SK-N-SH treated with all-trans-retinoic acid at 6 μM for 48 hours (cell line): Measurements from ENCODE around the gene GATA5.

Source experiments
- BACH2 ChIP-seq: fragments of 250-450 bp; sonication (Bioruptor Pico); IDR thresholded peaks from 2 replicates; pipeline ENCODE4 v1.9.0; 2021; ENCODE audit warnings: mild to moderate bottlenecking, borderline replicate concordance
- CREB5 ChIP-seq: fragments of 250-450 bp; sonication (Bioruptor Pico); IDR thresholded peaks from 2 replicates; pipeline ENCODE4 v1.5.1; 2020; ENCODE audit warnings: low read depth, mild to moderate bottlenecking, moderate library complexity
- GLIS3 ChIP-seq: fragments of 250-450 bp; sonication (Bioruptor Pico); IDR thresholded peaks from 2 replicates; pipeline ENCODE4 v1.5.0; 2020; ENCODE audit warnings: mild to moderate bottlenecking, moderate library complexity
- POU6F1 ChIP-seq: fragments of 250-450 bp; sonication (Bioruptor Pico); IDR thresholded peaks from 2 replicates; pipeline ENCODE4 v1.8.0; 2021; ENCODE audit warnings: low read depth, mild to moderate bottlenecking, moderate library complexity, borderline replicate concordance
- PPARA ChIP-seq: fragments of 250-450 bp; sonication (Bioruptor Pico); IDR thresholded peaks from 2 replicates; pipeline ENCODE4 v1.5.0; 2020; ENCODE audit warnings: mild to moderate bottlenecking, borderline replicate concordance
- ZNF70 ChIP-seq: fragments of 450-650 bp; formaldehyde crosslinking; IDR thresholded peaks from 2 replicates; pipeline ENCODE4 v1.5.0; 2020; ENCODE audit warnings: mild to moderate bottlenecking, moderate library complexity

GRCh38 chr20:62488470-62488869 is 12.7 kb upstream of the GATA5 start:
- TF ChIP-seq BACH2 (CRISPR knock-in tag) (no peak), ZNF70 (CRISPR knock-in tag) (no peak), PPARA (CRISPR knock-in tag) (no peak), CREB5 (CRISPR knock-in tag) (no peak), POU6F1 (CRISPR knock-in tag) (no peak), GLIS3 (CRISPR knock-in tag) (no peak)
